ENCODE results near the gene GRIK3.

GRIK3 gene

DNA sequence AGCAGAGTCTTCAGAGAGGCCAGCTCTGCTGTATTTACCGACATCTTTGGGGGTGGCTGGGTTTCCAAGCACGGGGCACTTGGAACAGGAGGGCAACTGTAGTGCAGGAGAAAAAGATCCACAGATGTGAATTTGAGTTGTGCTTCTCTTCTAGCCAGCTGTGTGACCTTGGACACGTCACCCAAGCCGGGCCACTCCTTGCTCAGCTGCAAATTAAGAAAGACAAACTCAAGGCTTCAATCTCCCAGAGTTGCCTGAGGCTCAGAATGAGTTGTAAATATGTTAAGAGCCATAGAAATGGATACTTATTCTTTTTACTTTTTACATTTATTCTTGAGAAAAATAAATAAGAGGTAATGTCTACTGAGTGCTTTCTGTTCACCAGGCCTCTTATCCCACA, 24.3 kb downstream of the GRIK3 start:
- no peak for DNase-seq

DNA sequence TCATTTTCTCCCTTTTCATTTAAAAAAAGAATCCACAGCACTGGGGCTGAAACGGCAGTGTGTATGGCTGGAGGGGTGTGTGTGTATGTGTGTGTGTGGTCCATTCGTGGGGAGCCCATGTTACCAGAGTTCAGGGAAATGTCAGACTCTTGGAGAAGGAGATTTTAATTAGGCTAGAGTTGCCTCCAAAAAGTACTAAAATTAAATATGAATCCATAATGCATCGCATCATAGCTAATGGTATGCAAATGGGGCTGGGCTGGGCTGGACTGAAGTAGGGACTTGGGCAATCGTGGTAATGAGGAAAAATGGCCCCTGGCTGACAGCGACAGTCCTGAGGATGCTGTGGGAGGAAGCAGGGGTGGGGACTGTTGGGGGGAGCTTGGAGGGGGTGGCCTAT, 24.8 kb downstream of the GRIK3 start:
- DNase-seq, result no peak

DNA sequence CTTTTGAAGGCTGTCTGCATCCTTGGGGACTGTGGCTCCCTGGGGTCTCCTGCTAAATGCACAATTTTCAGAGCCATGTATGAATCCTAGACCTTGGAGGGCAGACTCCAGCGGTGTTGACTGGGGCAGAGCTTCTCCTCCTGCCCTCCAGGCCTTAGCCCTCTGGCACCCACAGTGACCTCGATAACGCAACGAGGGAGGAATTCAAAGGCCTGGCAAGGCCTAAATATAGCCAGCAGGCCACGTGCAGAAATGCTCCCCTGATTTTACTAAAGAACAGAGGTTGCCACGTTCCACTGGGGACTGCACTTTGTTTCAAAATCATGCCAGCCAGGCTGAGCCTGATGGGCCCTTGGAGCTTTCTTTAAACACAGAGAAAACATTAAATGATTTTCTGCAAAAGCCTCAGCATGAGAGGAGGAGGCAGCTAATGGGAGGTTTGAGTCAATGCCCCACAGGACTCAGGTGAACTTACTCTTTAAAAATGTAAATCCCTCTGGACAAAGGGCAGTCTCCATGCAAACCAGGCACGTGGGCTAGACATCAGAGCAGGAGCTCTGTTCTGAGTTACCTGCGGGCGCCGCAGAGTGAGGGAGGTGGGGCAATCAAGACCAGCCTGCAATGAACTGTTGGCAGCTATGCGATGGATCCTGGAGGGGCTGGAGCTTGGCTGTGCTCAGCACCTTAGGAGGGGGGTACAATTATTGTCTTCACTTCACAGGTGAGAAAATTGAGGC, 28.0 kb downstream of the GRIK3 start:
- no peak for DNase-seq

DNA sequence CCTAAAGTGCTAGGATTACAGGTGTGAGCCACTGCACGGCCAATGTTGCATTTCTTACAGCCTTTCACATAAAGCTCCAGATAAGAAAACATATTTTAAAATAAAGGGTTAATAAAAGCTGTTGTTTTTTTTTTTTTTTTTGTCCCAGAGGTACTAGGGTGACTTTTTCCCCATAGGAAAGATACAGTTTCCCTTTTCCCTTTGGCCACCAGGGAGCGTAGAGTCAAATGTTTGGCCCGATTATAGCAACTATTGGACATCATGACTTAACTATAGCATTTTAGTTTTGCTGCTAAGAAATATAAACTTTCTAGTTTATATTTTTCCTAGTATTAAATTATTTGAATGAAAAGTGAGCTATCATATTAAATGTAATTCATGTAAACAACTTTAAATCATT, 31.4 kb downstream of the GRIK3 start:
- no peak for DNase-seq

DNA sequence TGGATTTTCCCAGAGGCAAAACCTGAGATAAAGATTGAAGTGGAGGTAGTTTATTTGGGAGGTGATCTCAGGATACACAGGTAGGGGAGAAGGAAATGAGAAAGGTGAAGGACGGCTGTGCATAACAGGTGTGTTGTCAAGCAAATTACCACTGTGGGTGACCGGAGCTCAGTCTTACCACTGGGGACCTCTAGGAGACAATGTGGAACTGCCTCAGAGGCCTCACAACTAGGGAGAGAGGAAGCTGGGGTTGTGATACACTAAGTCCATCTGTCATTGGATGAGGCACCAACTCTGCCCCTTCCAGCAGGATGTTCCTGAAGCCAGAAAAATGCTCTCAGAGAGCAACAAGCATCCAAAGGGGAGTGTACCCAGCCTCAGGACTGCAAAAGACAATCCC, 32.6 kb downstream of the GRIK3 start:
- no peak for DNase-seq

DNA sequence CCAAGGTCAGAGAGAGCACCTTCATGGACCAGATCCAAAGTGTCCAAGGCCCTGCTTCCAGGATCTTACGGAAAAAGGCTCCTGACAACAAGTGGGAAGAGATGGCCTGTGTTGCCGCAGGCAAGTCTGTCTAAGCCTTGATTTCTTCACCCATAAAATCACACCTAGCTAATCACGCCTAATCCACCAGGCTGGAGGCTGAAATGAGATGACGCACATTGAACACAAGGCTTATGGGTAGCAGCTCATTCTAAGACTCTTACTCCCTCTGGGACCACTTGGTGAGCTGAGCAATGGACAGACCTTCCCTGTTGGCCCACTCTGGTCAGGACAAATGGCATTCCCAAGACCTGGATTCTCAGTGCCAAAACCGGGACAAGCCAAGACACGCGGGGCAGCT, 38.2 kb downstream of the GRIK3 start:
- DNase-seq, result no peak

DNA sequence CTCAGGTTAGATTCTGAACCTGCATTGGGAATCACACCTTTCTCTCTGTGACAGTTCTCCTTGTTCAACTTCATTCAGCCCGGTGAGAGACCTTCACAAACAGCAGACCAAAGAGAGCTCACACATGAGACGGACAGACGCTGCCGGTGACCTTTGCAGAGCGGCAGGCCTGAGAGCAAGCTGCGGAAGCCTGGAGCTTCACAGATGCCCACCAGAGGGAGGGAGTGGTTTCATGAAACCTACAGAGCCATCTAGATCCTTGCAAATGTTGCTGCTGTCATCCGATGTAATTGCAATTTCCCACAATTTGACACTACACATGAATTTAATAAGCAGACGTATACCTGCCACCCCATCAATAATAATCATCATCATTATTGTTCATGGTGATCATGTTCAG, 39.4 kb downstream of the GRIK3 start:
- no peak for DNase-seq

DNA sequence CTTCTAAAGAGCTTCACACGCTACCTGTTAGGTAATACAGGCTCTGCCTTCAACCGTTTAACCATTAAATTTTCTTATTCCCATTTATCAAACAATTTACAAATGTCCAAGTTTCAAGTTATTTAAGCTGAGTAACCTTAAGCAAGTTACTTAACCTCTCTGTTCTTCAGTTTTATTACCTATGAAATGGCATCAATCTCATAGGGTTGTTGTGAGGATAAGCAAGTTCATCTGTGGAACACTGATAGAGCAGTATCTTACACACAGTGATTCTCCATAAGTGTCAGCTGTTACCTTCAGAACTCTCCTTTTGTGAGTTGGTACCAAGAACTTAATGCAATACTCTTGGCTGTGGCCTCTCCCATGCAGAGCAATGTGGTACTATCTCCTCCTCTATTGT, 40.0 kb downstream of the GRIK3 start:
- no peak for DNase-seq

DNA sequence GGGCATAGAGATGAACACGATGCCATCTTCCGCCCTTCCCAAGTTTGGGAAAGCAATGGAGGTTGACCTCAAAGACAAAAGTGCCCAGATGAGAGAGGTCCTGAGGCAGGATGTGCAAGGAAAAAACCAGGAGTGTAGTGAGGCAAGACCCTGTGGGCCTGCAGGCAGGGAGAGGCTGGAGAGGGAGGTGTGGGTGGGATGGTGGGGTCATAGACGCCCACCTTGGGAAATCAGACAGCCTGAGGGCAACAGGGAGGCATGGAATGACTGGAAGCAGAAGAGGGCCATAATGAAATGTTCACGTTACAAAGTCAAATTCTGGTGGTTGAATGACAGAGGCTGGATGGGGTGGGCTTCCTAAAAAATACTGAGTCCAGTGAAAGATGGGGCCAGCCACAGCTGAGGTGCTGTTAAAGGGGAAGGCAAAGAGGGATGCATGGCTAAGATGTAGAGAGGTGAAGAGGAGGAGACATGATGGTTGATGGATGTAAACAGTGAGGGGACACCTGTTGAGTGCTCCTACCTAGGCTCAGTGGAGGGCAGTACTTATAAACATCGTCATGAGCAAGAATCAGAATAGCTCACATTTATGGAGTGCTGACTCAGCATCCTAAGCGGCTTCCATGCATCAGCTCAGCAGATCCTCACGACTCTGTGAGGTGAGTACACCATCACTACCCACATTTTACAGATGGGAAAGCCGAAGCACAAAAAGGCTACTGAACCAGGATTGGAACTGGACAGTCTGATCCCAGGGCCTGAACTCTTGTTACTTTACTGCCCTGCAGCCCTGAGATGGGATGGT, 42.0 kb downstream of the GRIK3 start:
- no peak for DNase-seq

DNA sequence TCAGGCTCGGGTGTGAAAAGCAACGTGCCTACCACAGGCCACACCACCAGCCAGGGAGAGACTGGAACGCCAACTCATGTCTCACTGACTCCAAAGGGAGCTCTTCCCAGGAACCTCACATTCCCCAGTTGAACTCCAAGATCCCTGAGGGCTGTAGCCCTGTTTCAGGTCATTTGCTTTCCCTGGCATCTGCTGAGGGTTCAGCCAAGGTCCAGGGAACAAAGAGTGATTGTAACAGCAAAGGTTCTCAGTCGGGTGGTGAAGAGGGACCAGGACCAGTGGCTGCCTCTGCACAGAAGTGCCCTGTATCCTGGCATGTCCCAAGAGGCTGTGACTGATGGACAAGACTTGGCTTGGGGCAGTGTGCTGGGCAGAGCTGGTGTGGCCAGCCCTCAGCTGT, 42.8 kb downstream of the GRIK3 start:
- DNase-seq, result no peak

DNA sequence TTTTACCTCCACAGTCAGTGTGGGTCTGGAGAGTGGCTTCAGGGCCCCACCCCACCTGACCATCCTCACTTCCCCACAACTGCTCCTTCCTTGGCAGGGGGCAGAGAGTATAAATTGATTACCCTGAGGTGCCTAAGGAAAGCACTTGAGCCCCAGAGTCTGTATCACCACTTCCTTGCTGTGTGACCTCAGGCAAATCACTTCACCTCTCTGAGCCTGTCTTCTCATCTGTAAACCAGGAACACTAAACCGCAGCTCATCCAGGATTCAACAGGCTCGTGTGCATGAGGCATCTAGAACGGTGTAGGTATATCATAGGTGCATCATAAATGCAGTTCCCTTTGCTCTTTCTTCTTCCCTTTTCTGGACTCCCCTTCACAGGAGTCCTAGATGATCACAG, 43.4 kb downstream of the GRIK3 start:
- DNase-seq, result no peak

DNA sequence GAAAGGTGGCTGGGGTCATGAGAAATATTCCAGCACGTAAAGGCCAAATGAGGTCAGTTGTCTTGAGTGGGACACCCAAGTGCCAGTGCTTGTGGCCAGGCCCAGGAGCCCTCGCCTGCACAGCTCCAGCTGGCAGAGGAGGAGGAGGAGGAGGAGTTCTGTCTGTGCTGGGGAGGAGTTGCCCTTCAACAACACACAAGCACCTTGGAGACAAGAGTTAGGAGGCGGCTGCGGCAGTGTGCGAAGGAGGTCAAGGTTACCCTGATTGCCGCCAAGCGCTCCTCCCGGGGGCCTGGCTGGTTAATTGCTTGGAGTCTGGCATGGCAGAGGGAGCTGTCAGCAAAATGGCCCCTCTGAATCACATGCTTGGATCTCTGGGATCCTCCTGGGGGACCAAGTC, 45.1 kb downstream of the GRIK3 start:
- DNase-seq, result no peak

DNA sequence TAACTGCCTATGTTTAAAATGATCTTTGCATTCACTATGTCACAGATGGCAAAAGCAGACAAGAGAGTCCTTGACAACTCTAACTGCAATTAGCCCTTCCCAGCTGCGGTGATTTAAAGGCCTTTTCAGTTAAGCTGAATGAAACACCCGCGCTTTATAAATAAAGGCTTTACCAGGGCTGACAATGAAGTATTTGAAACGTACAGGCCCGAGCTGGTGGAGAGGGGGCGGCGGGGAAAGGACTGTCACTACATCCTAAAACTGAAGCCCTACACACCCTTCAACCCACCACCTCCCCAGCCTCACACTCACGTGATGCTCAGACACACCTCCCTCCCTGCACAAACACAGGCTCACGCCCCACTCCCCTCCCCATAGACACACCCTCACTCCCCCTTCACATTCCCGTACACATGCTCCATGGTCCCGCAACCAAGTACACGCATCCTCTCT, 45.5 kb downstream of the GRIK3 start:
- no peak for DNase-seq

DNA sequence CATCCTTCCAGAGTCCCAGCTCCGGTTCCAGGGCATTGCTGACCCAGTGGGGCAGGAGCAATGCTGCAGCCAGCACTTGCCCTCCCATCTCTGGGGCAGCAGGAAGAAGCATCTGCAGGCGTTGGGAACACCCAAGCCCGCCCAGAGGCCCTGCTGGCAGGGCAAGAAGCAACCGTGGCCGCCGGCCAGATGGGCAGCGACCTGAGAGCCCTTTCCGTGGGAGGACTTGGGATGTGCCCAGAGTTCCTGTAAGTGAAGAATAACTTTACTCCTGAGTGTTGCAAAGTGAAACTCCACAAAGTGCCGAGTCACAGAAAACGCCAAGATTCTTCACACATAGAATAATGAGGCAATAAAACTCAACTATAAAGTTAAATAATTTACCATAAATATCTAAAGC, 46.0 kb downstream of the GRIK3 start:
- no peak for DNase-seq

DNA sequence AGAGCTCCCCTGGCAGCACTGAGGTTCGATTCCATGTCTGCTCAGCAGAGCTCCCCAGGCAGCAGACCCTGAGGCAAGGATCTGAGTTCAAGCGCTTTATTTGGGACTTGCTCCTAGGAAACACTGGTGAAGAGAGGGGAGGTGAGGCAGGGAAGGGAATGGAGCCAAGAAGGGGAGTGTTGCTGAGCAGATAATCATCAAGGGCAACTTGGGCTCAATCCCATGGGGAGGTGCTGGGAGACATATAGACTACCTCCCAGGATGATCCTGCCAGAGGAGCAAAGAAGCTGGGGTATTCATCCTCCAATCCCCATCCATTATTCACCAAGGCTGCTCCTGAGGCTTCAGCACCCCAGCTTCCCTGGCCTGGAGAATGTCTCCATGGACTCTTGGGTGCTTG, 47.0 kb downstream of the GRIK3 start:
- no peak for DNase-seq

DNA sequence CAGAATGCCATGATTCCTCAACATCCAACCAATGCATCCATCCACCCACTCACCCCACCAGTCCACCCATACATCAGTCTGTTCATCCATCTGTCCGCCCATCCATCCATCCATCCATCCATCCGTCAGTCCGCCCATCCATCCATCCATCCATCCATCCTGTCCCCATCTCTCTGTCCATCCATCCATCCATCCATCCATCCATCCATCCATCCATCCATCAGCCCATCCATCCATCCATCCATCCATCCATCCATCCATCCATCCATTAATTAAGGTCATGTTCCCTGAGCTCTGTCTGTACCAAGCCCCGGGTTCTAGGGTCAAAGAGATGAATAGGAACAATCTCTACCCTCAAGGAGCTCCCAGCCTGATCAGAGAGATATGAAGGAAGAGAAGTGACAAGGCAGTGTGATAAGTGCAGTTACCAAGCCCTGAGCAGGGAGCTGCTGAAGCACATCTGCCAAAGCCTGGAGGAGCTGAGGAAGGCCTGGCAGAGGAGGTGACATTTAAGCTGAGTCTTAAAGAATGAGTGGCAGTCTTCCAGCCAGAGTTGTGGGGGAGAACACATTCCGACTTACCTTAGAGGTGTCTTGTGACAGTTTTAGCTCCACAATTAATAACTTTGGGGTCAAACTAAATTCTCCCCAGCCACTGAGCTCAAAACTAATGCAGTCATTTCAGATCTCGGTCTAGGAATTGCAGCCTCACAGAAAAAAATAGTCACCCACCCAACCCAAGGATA, 47.9 kb downstream of the GRIK3 start:
- no peak for DNase-seq

DNA sequence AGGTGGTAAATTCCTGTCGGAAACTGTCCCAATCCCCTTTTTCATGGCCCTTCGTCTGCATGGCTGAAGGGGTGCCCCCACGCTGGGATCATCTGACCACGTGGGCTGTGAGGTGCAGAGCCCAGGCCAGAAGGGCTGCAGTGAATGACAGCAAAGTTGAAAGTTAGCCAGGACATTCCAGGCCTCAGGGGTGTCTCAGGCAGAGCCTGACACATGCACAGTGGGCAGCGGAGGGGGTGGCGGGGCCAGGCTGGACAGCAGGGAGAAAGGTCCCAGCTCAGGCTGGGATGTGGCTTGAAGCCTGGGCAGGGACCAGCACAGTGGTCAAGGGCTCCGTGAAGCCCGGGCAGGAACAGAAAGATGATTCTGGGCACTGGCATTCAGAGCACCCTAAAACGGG, 49.6 kb downstream of the GRIK3 start:
- DNase-seq, result no peak

DNA sequence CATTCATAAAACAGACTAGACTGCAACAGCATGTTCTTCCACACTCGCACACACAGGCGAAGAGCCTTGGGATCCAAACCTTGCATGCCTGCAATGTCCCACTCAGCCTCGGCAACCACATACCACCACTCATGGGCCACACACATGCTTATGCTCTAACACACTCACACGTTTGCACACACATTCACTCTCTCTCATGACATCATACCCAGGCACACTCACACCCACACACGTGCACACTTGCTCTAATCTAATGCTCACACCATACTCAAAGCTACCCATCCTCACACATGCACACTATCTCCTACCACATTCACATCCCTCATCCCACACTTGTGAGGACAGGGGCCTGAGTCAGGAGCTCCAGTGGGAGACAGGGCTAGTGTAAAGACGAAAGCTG, 50.3 kb downstream of the GRIK3 start:
- no peak for DNase-seq

DNA sequence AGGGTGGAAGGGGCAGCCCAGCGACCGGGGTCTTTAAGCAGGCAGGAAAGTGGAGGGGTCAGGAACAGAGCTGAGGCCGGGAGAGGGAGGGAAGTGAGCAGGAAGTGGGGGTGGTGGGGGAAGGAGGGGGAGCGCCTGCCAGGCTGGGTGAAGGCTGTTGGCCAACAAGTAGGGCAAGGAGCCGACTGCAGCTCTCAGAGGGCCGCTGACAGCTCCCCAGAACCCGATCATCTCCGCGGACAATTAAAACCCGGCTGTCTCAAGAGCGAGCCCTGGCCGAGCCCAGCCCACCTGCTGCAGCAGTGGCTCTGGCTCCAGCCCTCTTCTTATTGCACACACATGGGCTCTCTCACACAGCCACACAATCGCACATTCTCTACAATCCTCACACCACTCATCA, 51.6 kb downstream of the GRIK3 start:
- DNase-seq, result no peak

DNA sequence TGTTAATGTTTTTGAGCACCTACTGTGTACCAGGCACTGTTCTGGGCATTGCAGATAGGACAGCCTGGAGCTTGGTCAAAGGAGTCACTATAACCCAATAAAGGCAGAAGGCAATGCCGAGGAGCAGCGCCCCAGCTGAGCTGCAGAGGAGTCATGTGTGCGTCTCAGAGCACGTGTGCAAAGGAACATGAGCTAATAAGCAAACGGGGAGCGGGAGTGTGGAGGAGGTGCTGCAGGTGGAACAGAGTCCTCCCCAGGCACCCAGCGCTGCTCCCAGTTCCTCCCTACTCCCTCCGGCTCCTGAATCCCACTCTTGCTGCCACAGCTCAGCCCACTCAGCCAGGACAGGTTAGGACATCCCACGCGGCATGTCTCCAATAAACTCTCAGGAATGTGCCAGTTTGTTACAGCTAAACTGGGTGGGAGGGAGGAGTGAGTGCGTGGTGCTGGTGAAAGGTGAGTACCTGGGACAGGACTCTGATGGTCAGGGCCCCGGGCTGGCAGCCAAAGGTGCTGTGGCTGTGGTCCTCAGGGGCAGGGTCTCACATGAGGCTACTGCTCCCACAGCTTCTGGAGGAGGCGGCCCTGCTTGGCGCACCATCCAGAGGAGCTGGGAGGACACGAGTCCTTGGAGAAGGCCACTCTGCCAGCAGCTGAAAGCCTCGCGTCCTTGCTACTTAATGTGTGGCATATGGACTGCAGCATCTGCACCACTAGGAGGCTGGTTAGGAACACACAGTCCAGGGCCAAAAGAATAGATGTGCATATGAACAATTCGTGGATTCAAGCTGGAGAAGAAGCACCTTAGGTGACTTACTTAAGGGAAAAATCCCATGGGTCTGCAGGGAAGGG, 52.3 kb downstream of the GRIK3 start:
- DNase-seq, result no peak

DNA sequence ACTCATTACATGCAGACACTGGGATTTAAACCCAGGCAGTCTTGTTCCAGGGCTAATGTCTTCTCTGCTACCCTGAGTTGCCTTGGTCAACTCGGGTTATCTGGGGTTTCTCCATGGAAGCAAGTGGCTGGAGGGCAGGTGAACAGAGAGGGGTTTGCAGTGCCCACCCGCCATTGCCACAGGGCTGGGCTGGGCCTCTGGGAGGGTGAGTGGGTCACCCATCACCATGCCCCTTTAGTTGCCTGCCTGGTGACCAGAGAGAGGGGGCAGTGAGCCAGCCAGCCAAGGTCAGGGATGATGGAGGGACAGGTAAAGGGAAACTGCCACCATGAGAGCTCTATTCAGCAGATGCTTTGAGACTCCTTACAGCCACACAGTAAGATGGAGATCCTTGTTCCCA, 53.2 kb downstream of the GRIK3 start:
- DNase-seq, result no peak

DNA sequence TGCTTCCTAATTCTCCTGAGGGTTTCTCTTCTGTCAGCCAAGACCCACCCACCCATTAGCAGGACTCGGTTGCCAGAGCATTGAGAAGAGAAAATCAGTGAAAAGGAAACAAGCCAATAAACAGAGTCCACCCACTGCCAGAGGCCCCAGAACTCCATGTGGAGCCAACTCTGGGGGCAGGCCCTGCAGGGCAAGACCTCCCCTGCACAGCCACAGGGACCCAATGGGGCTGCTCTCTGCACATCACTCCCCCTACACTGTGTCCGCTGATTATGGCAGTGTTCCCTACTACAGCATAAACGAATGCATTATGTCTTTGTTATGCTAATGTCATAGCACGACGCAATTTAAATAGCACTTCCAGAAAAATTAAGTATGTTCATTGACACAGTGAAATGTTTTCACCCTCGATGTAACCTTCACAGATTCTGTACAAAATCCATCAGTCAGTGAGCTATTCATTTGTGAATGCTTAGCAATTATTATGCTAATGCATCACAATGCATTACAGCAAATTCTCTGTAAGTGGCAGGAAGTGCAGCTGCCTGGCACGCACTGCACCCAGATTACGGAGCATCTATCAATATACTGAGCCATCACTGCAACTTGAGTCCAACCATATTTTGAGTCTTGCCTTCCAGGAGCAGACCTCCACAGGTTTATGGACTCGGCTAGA, 56.4 kb downstream of the GRIK3 start:
- DNase-seq, result no peak

Data from left hindlimb (tissue), 1 donor.